K562 (cell line): ENCODE measurements around the gene TTC21A. TPM values are rescaled to one million over a fixed set of nuclear protein-coding genes. Genes with fewer than 3 reads are reported as not detected.

ENCODE experiments used
- CBX1 ChIP-seq: sonication (generic); IDR thresholded peaks from 2 replicates; pipeline ENCODE4 v1.6.1; 2016; ENCODE audit warnings: antibody characterized with exemption, low read depth, mild to moderate bottlenecking
- CBX8 ChIP-seq: fragments of 200-600 bp; sonication (generic); IDR thresholded peaks from 2 replicates; pipeline ENCODE4 v1.6.1; 2012; ENCODE audit warnings: borderline replicate concordance, mixed run types, low read depth, mild to moderate bottlenecking, moderate library complexity, mixed read lengths, low read length, control low read depth, inconsistent platforms; ENCODE audit not compliant: poor library complexity, severe bottlenecking; ENCODE audit errors: extremely low read depth
- CHD2 ChIP-seq: IDR thresholded peaks from 2 replicates; pipeline ENCODE4 v1.6.1; 2011; ENCODE audit warnings: low read depth, low read length
- CXXC5 ChIP-seq: fragments of 250-450 bp; sonication (Bioruptor Pico); IDR thresholded peaks from 2 replicates; pipeline ENCODE4 v1.8.0; 2022; ENCODE audit warnings: inconsistent platforms, mild to moderate bottlenecking, moderate library complexity
- EP300 ChIP-seq: IDR thresholded peaks from 2 replicates; pipeline ENCODE4 v1.6.1; 2012; ENCODE audit warnings: low read length, improper control_type of control experiment
- EZH2 ChIP-seq: IDR thresholded peaks from 2 replicates; pipeline ENCODE4 v1.6.1; 2012; ENCODE audit warnings: low read depth, mild to moderate bottlenecking, inconsistent platforms, low read length, borderline replicate concordance
- JUNB ChIP-seq: fragments of 450-650 bp; formaldehyde crosslinking; conservative IDR thresholded peaks from 2 replicates; pipeline ENCODE4 v1.4.0; 2020; ENCODE audit warnings: mild to moderate bottlenecking
- KLF1 ChIP-seq: fragments of 450-650 bp; IDR thresholded peaks from 2 replicates; pipeline ENCODE4 v1.6.1; 2016; ENCODE audit warnings: missing genetic modification characterization, missing compliant biosample characterization
- L3MBTL2 ChIP-seq: fragments of 450-650 bp; IDR thresholded peaks from 2 replicates; pipeline ENCODE4 v1.6.1; 2016; ENCODE audit warnings: mild to moderate bottlenecking, moderate library complexity
- RHOXF2B ChIP-seq: fragments of 250-450 bp; sonication (Bioruptor Pico); conservative IDR thresholded peaks from 2 replicates; pipeline ENCODE4 v1.5.1; 2021
- SP1 ChIP-seq: sonication (generic); formaldehyde crosslinking; IDR thresholded peaks from 2 replicates; pipeline ENCODE4 v1.8.1; 2022; ENCODE audit warnings: mild to moderate bottlenecking, missing genetic modification reagents
- TCF7L2 ChIP-seq: fragments of 150-350 bp; IDR thresholded peaks from 2 replicates; pipeline ENCODE4 v1.6.1; 2016; ENCODE audit warnings: low read depth, mild to moderate bottlenecking, low read length, moderate library complexity
- ZKSCAN3 ChIP-seq: fragments of 250-450 bp; sonication (Bioruptor Pico); IDR thresholded peaks from 2 replicates; pipeline ENCODE4 v1.4.0; 2020
- ZNF239 ChIP-seq: fragments of 250-450 bp; sonication (Bioruptor Pico); IDR thresholded peaks from 2 replicates; pipeline ENCODE4 v1.4.0; 2020; ENCODE audit warnings: mild to moderate bottlenecking
- polyA plus RNA-seq, 8 experiments: library from polyadenylated mRNA; depleted of rRNA in 4 of 8; stranded (reverse) in 5 of 8; unstranded in 3 of 8; fragments of >200 nt; fragmentation: Nextera tagmentation in 2 of 8; fragmentation: Illumina TruSeq in 1 of 8; extraction: Ambion mirVana in 2 of 8; extraction: Trizol in 1 of 8; gene quantifications; 2 replicates each; pipeline versions ENCODE4 v1.2.1 to v1.2.3, GENCODE V29; 2011 to 2014; ENCODE audit warnings: inconsistent platforms in 1 of 8, missing spikeins in 1 of 8
- total RNA-seq, 7 experiments: library from RNA; depleted of rRNA in 6 of 7; stranded (reverse); fragments of >200 nt in 6 of 7; fragmentation: Illumina TruSeq in 2 of 7; extraction: Trizol in 2 of 7; gene quantifications; 2 replicates each; pipeline versions ENCODE4 v1.2.1 to v1.2.3, GENCODE V29; 2011 to 2021; ENCODE audit warnings: low replicate concordance in 1 of 7
- TF ChIP-seq, protein P1 (sequence below): fragments of 450-650 bp; IDR thresholded peaks from 2 replicates; pipeline ENCODE4 v1.6.1; 2016; ENCODE audit warnings: low read depth
- TF ChIP-seq, protein P2 (sequence below): fragments of 450-650 bp; IDR thresholded peaks from 2 replicates; pipeline ENCODE4 v1.6.1; 2016; ENCODE audit warnings: low read depth, mild to moderate bottlenecking, moderate library complexity
- TF ChIP-seq, protein P3 (sequence below): fragments of 450-650 bp; formaldehyde crosslinking; IDR thresholded peaks from 2 replicates; pipeline ENCODE4 v1.4.0; 2020; ENCODE audit warnings: mild to moderate bottlenecking, moderate library complexity

Gene TTC21A
- total and polyA plus RNA-seq, 9 of the 15 experiments (the other 6 are each of a cell fraction or from before 2014, with no cell fraction given): 0.22 to 1.4 (median 0.70) TPM

DNA sequence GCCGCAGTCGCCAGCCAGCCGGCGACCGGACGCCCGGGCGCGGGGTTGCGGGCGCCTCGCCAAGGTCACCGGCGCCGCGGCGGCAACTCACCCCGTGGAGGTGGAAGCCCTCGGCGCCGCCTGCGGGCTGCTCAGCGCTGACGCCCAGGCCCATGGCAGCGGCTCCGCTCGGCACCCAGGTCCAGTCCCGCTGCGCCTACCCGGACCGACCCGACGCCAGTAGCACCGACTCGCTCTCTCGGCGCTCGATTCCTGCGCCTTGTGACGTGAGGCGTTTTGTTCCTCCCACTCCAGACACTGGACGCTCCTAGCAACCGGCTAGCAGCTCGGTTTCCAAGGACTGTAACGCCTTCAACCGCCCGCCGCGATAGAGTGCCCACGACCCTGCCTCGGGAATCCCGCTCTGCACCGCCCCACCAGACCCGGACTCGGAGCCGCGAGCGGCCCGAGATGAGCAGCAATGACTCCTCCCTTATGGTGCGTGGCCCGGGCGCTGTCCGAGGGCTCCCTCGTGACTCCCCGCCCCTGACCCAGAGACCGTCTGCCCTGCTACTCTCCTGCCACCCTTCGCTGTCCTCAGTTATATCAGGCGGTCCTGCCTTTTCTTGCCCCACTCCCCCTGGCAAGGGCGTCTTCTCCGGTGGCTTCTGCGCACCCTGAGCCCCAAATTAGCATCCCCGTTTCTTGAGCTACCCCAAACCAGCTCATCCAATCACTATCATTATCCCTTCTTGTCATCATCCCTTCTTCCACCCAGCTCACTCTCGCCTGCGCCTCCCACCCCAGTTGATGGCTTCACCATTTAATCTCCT, at the start of gene TTC21A, which contains the start of gene GORASP1 (continued):
- TF ChIP-seq CBX8: no peak
- TF ChIP-seq EZH2: no peak
- TF ChIP-seq JUNB (CRISPR knock-in tag): no peak
- TF ChIP-seq ZNF239 (CRISPR knock-in tag): no peak
- TF ChIP-seq L3MBTL2: peak; percentile 72
- TF ChIP-seq CBX1: peak; percentile 31; the same call in 1 of the 2 replicates
- TF ChIP-seq CXXC5 (CRISPR knock-in tag): peak; percentile 78
- TF ChIP-seq ZKSCAN3: no peak
- TF ChIP-seq, protein P1, sequence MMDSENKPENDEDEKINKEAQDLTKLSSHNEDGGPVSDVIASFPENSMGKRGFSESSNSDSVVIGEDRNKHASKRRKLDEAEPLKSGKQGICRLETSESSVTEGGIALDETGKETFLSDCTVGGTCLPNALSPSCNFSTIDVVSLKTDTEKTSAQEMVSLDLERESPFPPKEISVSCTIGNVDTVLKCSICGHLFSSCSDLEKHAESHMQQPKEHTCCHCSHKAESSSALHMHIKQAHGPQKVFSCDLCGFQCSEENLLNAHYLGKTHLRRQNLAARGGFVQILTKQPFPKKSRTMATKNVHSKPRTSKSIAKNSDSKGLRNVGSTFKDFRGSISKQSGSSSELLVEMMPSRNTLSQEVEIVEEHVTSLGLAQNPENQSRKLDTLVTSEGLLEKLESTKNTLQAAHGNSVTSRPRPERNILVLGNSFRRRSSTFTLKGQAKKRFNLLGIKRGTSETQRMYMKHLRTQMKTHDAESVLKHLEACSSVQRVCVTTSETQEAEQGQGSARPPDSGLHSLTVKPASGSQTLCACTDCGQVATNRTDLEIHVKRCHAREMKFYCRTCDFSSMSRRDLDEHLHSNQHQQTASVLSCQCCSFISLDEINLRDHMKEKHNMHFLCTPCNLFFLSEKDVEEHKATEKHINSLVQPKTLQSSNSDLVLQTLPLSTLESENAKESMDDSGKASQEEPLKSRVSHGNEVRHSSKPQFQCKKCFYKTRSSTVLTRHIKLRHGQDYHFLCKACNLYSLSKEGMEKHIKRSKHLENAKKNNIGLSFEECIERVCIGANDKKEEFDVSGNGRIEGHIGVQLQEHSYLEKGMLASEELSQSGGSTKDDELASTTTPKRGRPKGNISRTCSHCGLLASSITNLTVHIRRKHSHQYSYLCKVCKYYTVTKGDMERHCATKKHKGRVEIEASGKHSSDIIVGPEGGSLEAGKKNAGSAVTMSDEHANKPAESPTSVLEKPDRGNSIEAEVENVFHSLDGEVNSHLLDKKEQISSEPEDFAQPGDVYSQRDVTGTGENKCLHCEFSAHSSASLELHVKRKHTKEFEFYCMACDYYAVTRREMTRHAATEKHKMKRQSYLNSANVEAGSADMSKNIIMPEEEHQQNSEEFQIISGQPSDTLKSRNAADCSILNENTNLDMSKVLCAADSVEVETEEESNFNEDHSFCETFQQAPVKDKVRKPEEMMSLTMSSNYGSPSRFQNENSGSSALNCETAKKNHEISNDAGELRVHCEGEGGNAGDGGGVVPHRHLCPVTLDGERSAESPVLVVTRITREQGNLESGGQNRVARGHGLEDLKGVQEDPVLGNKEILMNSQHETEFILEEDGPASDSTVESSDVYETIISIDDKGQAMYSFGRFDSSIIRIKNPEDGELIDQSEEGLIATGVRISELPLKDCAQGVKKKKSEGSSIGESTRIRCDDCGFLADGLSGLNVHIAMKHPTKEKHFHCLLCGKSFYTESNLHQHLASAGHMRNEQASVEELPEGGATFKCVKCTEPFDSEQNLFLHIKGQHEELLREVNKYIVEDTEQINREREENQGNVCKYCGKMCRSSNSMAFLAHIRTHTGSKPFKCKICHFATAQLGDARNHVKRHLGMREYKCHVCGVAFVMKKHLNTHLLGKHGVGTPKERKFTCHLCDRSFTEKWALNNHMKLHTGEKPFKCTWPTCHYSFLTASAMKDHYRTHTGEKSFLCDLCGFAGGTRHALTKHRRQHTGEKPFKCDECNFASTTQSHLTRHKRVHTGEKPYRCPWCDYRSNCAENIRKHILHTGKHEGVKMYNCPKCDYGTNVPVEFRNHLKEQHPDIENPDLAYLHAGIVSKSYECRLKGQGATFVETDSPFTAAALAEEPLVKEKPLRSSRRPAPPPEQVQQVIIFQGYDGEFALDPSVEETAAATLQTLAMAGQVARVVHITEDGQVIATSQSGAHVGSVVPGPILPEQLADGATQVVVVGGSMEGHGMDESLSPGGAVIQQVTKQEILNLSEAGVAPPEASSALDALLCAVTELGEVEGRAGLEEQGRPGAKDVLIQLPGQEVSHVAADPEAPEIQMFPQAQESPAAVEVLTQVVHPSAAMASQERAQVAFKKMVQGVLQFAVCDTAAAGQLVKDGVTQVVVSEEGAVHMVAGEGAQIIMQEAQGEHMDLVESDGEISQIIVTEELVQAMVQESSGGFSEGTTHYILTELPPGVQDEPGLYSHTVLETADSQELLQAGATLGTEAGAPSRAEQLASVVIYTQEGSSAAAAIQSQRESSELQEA: no peak
- TF ChIP-seq, protein P2, sequence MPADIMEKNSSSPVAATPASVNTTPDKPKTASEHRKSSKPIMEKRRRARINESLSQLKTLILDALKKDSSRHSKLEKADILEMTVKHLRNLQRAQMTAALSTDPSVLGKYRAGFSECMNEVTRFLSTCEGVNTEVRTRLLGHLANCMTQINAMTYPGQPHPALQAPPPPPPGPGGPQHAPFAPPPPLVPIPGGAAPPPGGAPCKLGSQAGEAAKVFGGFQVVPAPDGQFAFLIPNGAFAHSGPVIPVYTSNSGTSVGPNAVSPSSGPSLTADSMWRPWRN: no peak
- no peak for TF ChIP-seq TCF7L2
- TF ChIP-seq SP1 (CRISPR knock-in tag): peak; percentile 83
- TF ChIP-seq, protein P3, sequence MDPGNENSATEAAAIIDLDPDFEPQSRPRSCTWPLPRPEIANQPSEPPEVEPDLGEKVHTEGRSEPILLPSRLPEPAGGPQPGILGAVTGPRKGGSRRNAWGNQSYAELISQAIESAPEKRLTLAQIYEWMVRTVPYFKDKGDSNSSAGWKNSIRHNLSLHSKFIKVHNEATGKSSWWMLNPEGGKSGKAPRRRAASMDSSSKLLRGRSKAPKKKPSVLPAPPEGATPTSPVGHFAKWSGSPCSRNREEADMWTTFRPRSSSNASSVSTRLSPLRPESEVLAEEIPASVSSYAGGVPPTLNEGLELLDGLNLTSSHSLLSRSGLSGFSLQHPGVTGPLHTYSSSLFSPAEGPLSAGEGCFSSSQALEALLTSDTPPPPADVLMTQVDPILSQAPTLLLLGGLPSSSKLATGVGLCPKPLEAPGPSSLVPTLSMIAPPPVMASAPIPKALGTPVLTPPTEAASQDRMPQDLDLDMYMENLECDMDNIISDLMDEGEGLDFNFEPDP (CRISPR knock-in tag): no peak
- 0 out of 2 replicates have a peak, but pooled peaks have one; percentile 14 for TF ChIP-seq EP300
- TF ChIP-seq RHOXF2B (CRISPR knock-in tag): no peak
- TF ChIP-seq CHD2: no peak
- TF ChIP-seq KLF1: no peak
